GM12872 (cell line): Measurements from ENCODE around the gene SULT1C3.
A peak's percentile ranks its signal among the peaks of the same experiment; 100 is the strongest.

Experiments
- TF ChIP-seq, protein P1 (sequence below): IDR thresholded peaks from 3 replicates; pipeline ENCODE4 v1.5.1; 2011; ENCODE audit warnings: low read depth, mild to moderate bottlenecking, low read length, moderate library complexity; ENCODE audit not compliant: insufficient read depth

The SULT1C3 gene

DNA sequence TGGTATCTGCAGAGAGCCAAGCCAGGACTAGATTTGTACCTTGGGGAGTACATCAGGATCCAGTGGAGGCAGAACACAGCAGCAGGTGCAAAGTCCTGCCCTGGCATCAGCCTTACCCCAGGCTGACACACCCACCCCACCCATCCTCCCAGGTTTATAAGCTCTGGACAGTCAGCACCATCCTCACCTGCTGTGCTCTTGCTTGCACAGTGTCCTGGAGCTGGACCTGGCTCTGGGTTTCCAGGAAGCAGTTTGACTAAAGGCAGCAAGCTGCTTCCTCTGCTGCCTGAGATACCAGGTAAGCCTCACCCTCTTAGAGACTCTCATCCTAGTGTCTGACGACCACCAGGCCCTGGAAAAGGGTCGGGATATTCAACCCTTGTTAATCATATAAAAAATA, at the start of gene SULT1C3:
TSS of gene SULT1C3 (plus strand) at position 183 of the 400 bp plus-strand sequence. CDS start 7,227 bp downstream, outside the sequence.
- TF ChIP-seq, protein P1, sequence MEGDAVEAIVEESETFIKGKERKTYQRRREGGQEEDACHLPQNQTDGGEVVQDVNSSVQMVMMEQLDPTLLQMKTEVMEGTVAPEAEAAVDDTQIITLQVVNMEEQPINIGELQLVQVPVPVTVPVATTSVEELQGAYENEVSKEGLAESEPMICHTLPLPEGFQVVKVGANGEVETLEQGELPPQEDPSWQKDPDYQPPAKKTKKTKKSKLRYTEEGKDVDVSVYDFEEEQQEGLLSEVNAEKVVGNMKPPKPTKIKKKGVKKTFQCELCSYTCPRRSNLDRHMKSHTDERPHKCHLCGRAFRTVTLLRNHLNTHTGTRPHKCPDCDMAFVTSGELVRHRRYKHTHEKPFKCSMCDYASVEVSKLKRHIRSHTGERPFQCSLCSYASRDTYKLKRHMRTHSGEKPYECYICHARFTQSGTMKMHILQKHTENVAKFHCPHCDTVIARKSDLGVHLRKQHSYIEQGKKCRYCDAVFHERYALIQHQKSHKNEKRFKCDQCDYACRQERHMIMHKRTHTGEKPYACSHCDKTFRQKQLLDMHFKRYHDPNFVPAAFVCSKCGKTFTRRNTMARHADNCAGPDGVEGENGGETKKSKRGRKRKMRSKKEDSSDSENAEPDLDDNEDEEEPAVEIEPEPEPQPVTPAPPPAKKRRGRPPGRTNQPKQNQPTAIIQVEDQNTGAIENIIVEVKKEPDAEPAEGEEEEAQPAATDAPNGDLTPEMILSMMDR: no peak

GRCh38 chr2:108193251-108193650, 46.5 kb upstream of the SULT1C3 start:
- TF ChIP-seq, protein P1: no peak

- TF ChIP-seq, protein P1: peak; percentile 15; the same call in 2 of the 3 replicates
Measured at GRCh38 chr2:108194409-108195132, 45.2 kb upstream of the SULT1C3 start.

- TF ChIP-seq, protein P1: no peak; the same call in 2 of the 3 replicates
Measured at GRCh38 chr2:108195133-108195439, 44.7 kb upstream of the SULT1C3 start.

GRCh38 chr2:108199726-108200125, 40.0 kb upstream of the SULT1C3 start:
- TF ChIP-seq, protein P1: no peak

- TF ChIP-seq, protein P1: no peak
Measured at GRCh38 chr2:108200569-108200968, 39.2 kb upstream of the SULT1C3 start.

GRCh38 chr2:108212671-108213070, 27.1 kb upstream of the SULT1C3 start:
- TF ChIP-seq, protein P1: no peak
